ENCODE measurements around the gene PJVK. TPM values are rescaled to one million over a fixed set of nuclear protein-coding genes. Genes with fewer than 3 reads are reported as not detected.

Gene PJVK
- total and polyA plus RNA-seq, 7 experiments from 2014 or later: 0.44 to 6.3 (median 3.1) TPM

- H3K36me3 Mint-ChIP-seq: peaks cover 6 to 28% (median 11%) of the 10 kb centered on the region in 5 donors
Measured at GRCh38 chr2:178506524-178506923, 55.3 kb downstream of the PJVK start.

GRCh38 chr2:178506949-178507348 lies 55.8 kb downstream of the PJVK start:
- peak overlapping the region in 1 of 9 donors; percentile 6 for H3K27ac Mint-ChIP-seq
- CTCF ChIA-PET: no interaction called here
- peaks cover 0 to 22% (median 0%) of the 10 kb centered on the region in 7 donors for H3K4me1 Mint-ChIP-seq
- H3K36me3 ChIP-seq (ENCODE audit: control insufficient read depth in 2 of 3, insufficient read depth in 3 of 3, low read length in 3 of 3): peaks cover 5 to 19% (median 8%) of the 10 kb centered on the region in 3 experiments
- no peak overlapping the region for H3K4me3 ChIP-seq (ENCODE audit: low read length)
- H3K9me3 ChIP-seq (ENCODE audit: control insufficient read depth in 2 of 3, low read length in 3 of 3): no peaks in the 10 kb centered on the region
- POLR2A ChIA-PET: no interaction called here
- no peak overlapping the region for H3K4me3 Mint-ChIP-seq
- H3K27me3 Mint-ChIP-seq: no peaks in the 10 kb centered on the region
- ATAC-seq (no peak), DNase-seq (no peak)
- intact Hi-C loops (cut with micrococcal nuclease): loop anchor here in 1 of 2 donors (2.0 kb wide), 1 partner anchor 26 kb away; the partner anchor contains the start of gene PLEKHA3
- H3K27me3 ChIP-seq (ENCODE audit: control insufficient read depth in 2 of 2, insufficient read depth in 2 of 2, low read length in 2 of 2): no peaks in the 10 kb centered on the region
- peaks cover 7 to 27% (median 13%) of the 10 kb centered on the region in 5 donors for H3K36me3 Mint-ChIP-seq
- no peaks in the 10 kb centered on the region for H3K4me1 ChIP-seq (ENCODE audit: control insufficient read depth in 2 of 2, insufficient read depth in 2 of 2, low read length in 2 of 2)
- no peak overlapping the region for H3K27ac ChIP-seq (ENCODE audit: low read depth, low read length)
- no peaks in the 10 kb centered on the region for H3K9me3 Mint-ChIP-seq

More at GRCh38 chr2:178506524-178506923, 55.3 kb downstream of the PJVK start:
- H3K36me3 ChIP-seq (ENCODE audit: control insufficient read depth in 2 of 3, insufficient read depth in 3 of 3, low read length in 3 of 3): peaks cover 8 to 20% (median 9%) of the 10 kb centered on the region in 3 experiments
- no peak overlapping the region for H3K4me3 Mint-ChIP-seq
- intact Hi-C loops (cut with micrococcal nuclease): loop anchor here in 1 of 2 donors (2.0 kb wide), 1 partner anchor 26 kb away; the partner anchor contains the start of gene PLEKHA3
- POLR2A ChIA-PET: no interaction called here
- H3K27ac Mint-ChIP-seq: peak overlapping the region in 1 of 9 donors; percentile 6
- peaks cover 0 to 19% (median 0%) of the 10 kb centered on the region in 7 donors for H3K4me1 Mint-ChIP-seq
- DNase-seq (no peak), ATAC-seq (no peak)
- no peaks in the 10 kb centered on the region for H3K9me3 Mint-ChIP-seq
- no peaks in the 10 kb centered on the region for H3K27me3 Mint-ChIP-seq
- H3K4me1 ChIP-seq (ENCODE audit: control insufficient read depth in 2 of 2, insufficient read depth in 2 of 2, low read length in 2 of 2): no peaks in the 10 kb centered on the region
- no peak overlapping the region for H3K4me3 ChIP-seq (ENCODE audit: low read length)
- no peaks in the 10 kb centered on the region for H3K9me3 ChIP-seq (ENCODE audit: control insufficient read depth in 2 of 3, low read length in 3 of 3)
- H3K27me3 ChIP-seq (ENCODE audit: control insufficient read depth in 2 of 2, insufficient read depth in 2 of 2, low read length in 2 of 2): no peaks in the 10 kb centered on the region
- no peak overlapping the region for H3K27ac ChIP-seq (ENCODE audit: low read depth, low read length)
- CTCF ChIA-PET: no interaction called here

GRCh38 chr2:178508646-178509045 lies 57.5 kb downstream of the PJVK start:
- peak overlapping the region in 1 of 9 donors; percentile 54 for H3K27ac Mint-ChIP-seq
- Histone ChIP-seq H3K36me3 (ENCODE audit: control insufficient read depth in 2 of 3, insufficient read depth in 3 of 3, low read length in 3 of 3) (peaks cover 0 to 14% (median 0%) of the 10 kb centered on the region in 3 experiments), H3K4me1 (ENCODE audit: control insufficient read depth in 2 of 2, insufficient read depth in 2 of 2, low read length in 2 of 2) (no peaks in the 10 kb centered on the region), H3K27me3 (ENCODE audit: control insufficient read depth in 2 of 2, insufficient read depth in 2 of 2, low read length in 2 of 2) (no peaks in the 10 kb centered on the region), H3K4me3 (ENCODE audit: low read length) (no peak overlapping the region), H3K9me3 (ENCODE audit: control insufficient read depth in 2 of 3, low read length in 3 of 3) (no peaks in the 10 kb centered on the region), H3K27ac (ENCODE audit: low read depth, low read length) (no peak overlapping the region)
- no peak for DNase-seq
- no peaks in the 10 kb centered on the region for H3K27me3 Mint-ChIP-seq
- CTCF ChIA-PET: no interaction called here
- H3K4me3 Mint-ChIP-seq: no peak overlapping the region
- no peaks in the 10 kb centered on the region for H3K9me3 Mint-ChIP-seq
- no peak for ATAC-seq
- H3K4me1 Mint-ChIP-seq: peaks cover 0 to 25% (median 0%) of the 10 kb centered on the region in 7 donors
- POLR2A ChIA-PET: no interaction called here
- intact Hi-C loops (cut with micrococcal nuclease): no loop called here
- peaks cover 3 to 31% (median 18%) of the 10 kb centered on the region in 5 donors for H3K36me3 Mint-ChIP-seq

- Mint-ChIP-seq H3K27ac (no peak overlapping the region), H3K27me3 (no peaks in the 10 kb centered on the region), H3K36me3 (peaks cover 6 to 38% (median 20%) of the 10 kb centered on the region in 5 donors), H3K4me1 (peaks cover 0 to 40% (median 7%) of the 10 kb centered on the region in 7 donors), H3K4me3 (no peak overlapping the region), H3K9me3 (no peaks in the 10 kb centered on the region)
- ChIA-PET CTCF (no interaction called here), POLR2A (no interaction called here)
- H3K27ac ChIP-seq (ENCODE audit: low read depth, low read length): no peak overlapping the region
- no peaks in the 10 kb centered on the region for H3K27me3 ChIP-seq (ENCODE audit: control insufficient read depth in 2 of 2, insufficient read depth in 2 of 2, low read length in 2 of 2)
- DNase-seq (no peak), ATAC-seq (no peak)
- intact Hi-C loops (cut with micrococcal nuclease): no loop called here
- H3K4me3 ChIP-seq (ENCODE audit: low read length): no peak overlapping the region
- peaks cover 0 to 13% (median 0%) of the 10 kb centered on the region in 3 experiments for H3K36me3 ChIP-seq (ENCODE audit: control insufficient read depth in 2 of 3, insufficient read depth in 3 of 3, low read length in 3 of 3)
- H3K4me1 ChIP-seq (ENCODE audit: control insufficient read depth in 2 of 2, insufficient read depth in 2 of 2, low read length in 2 of 2): no peaks in the 10 kb centered on the region
- H3K9me3 ChIP-seq (ENCODE audit: control insufficient read depth in 2 of 3, low read length in 3 of 3): no peaks in the 10 kb centered on the region
Measured at GRCh38 chr2:178510384-178510783, 59.2 kb downstream of the PJVK start.

Other genes with a start within 250 kb of the PJVK start
- gene PRKRA, start 203 bp upstream of the PJVK start, total RNA-seq: 100 to 1,000 TPM in 1 of 5 experiments, 10 to 100 TPM in 4; 40.8 to 113 (median 59.4) TPM
- gene PRKRA, start 203 bp upstream of the PJVK start, polyA plus RNA-seq: 10 to 100 TPM; 57.8 to 65.9 TPM
- 1 to 10 TPM in 4 of 5 experiments, under 1 TPM in 1; 0.64 to 2.7 (median 1.9) TPM for gene FKBP7, start 27.2 kb downstream of the PJVK start, total RNA-seq
- gene FKBP7, start 27.2 kb downstream of the PJVK start, polyA plus RNA-seq: 1 to 10 TPM; 2.7 to 4.6 TPM
- 10 to 100 TPM; 21.6 to 33.7 (median 30.2) TPM for gene PLEKHA3, start 29.1 kb downstream of the PJVK start, total RNA-seq
- gene PLEKHA3, start 29.1 kb downstream of the PJVK start, polyA plus RNA-seq: 10 to 100 TPM; 25.3 to 26.4 TPM